Measurements from ENCODE around the gene CHRND.

DNA sequence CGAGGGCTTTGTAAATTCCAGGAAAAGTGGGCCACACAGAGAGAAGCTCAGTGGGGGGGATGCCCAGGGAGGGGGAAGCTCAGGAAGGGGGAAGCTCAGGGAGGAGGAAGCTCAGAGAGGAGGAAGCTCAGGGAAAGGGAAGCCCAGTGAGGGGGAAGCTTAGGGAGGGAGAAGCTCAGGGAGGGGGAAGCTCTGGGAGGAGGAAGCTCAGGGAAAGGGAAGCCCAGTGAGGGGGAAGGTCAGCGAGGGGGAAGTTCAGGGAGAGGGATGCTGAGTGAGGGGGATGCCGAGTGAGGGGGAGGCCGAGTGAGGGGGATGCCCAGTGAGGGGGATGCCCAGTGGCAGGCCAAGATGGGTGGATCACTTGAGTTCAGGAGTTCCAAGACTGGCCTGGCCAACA is 12.7 kb downstream of the CHRND start:
- TF ChIP-seq POLR2A (IDR thresholded peaks at IDR 0.05; ENCODE audit: low read length) (no peak), GATA1 (IDR thresholded peaks at IDR 0.05; ENCODE audit: low read depth, low read length) (no peak)
